OCI-LY3 (cell line): Measurements from ENCODE around the gene EIF5A.
A peak's percentile ranks its signal among the peaks of the same experiment; 100 is the strongest.

ENCODE experiments used
- H2AFZ ChIP-seq: fragments of 200-600, 300-600 bp; shearing (Covaris generic); 2 replicates; pipeline ENCODE4 v1.6.0; 2014; ENCODE audit warnings: antibody characterized with exemption, low read depth, low read length
- H3K27ac ChIP-seq: fragments of 200-600, 300-600 bp; sonication (generic); 2 replicates; pipeline ENCODE4 v1.5.1; 2014; ENCODE audit warnings: mild to moderate bottlenecking, low read length, moderate library complexity, mixed read lengths
- H3K27me3 ChIP-seq: fragments of 200-600, 300-600 bp; sonication (generic); 2 replicates; pipeline ENCODE4 v1.6.1; 2014; ENCODE audit warnings: low read depth, low read length, mixed read lengths
- H3K36me3 ChIP-seq: fragments of 200-600, 300-600 bp; sonication (generic); replicated peaks from 2 replicates; pipeline ENCODE3; 2014; ENCODE audit warnings: low read depth, low read length, mixed read lengths
- H3K4me1 ChIP-seq: fragments of 300-600, 200-600 bp; sonication (generic); 2 replicates; pipeline ENCODE4 v1.6.1; 2014; ENCODE audit warnings: low read length, mixed read lengths
- H3K4me2 ChIP-seq: fragments of 200-600, 300-600 bp; sonication (generic); 2 replicates; pipeline ENCODE4 v1.6.1; 2014; ENCODE audit warnings: low read length, mixed read lengths
- H3K4me3 ChIP-seq: fragments of 300-600, 200-600 bp; sonication (generic); 2 replicates; pipeline ENCODE4 v1.5.1; 2014; ENCODE audit warnings: antibody characterized with exemption, mild to moderate bottlenecking, low read length, moderate library complexity
- H3K79me2 ChIP-seq: fragments of 300-600, 200-600 bp; shearing (Covaris generic); 2 replicates; pipeline ENCODE4 v1.6.1; 2014; ENCODE audit warnings: mild to moderate bottlenecking, low read length, mixed read lengths
- H3K9ac ChIP-seq: fragments of 300-600, 200-600 bp; shearing (Covaris generic); 2 replicates; pipeline ENCODE4 v1.6.0; 2014; ENCODE audit warnings: mild to moderate bottlenecking, low read length, moderate library complexity
- H3K9me3 ChIP-seq: fragments of 200-600, 300-600 bp; shearing (Covaris generic); 2 replicates; pipeline ENCODE4 v1.6.1; 2014; ENCODE audit warnings: low read length, mixed read lengths; ENCODE audit not compliant: insufficient read depth
- H4K20me1 ChIP-seq: fragments of 200-600, 300-600 bp; sonication (generic); 2 replicates; pipeline ENCODE4 v1.6.1; 2016; ENCODE audit warnings: low read length, mixed read lengths; ENCODE audit not compliant: insufficient read depth
- EZH2phosphoT487 ChIP-seq: fragments of 200-600 bp; shearing (Covaris generic); IDR thresholded peaks from 2 replicates; pipeline ENCODE4 v1.6.1; 2018; ENCODE audit warnings: antibody characterized with exemption, mixed run types, low read depth
- TF ChIP-seq, protein P1 (sequence below): fragments of 200-600, 300-600 bp; sonication (generic); IDR thresholded peaks from 2 replicates; pipeline ENCODE4 v1.5.1; 2014; ENCODE audit warnings: antibody characterized with exemption, low read length, low read depth

Gene EIF5A

DNA sequence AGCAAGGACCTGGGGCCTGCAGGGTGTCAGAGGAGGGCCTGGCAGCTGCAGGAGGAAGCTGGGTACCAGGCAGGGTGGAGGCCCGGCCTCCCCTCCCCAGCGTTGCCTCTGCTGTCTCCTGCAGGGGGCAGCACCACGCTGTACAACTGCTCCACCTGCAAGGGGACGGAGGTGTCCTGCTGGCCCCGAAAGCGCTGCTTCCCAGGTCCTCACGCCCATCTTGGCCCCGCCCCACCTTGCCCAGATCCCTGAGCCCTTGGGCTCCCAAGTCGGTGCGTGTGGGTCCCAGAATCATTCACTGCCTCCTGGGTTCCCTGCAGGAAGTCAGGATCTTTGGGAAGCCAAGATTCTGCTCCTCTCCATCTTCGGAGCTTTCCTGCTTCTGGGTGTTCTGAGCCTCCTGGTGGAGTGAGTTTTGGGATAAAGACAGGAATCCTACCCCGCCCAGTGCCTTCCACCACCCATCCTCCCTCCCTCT, 48.7 kb downstream of the EIF5A start:
- Histone ChIP-seq H2AFZ (no peak overlapping the region), H3K79me2 (no peaks in the 10 kb centered on the region), H3K4me3 (peak overlapping the region; percentile 53), H3K4me2 (peak overlapping the region; percentile 60), H3K36me3 (no peaks in the 10 kb centered on the region), H4K20me1 (no peaks in the 10 kb centered on the region), H3K27me3 (no peaks in the 10 kb centered on the region), H3K9ac (no peak overlapping the region), H3K27ac (no peak overlapping the region), H3K4me1 (peaks cover 11% of the 10 kb centered on the region), H3K9me3 (no peaks in the 10 kb centered on the region)
- TF ChIP-seq, protein P1, sequence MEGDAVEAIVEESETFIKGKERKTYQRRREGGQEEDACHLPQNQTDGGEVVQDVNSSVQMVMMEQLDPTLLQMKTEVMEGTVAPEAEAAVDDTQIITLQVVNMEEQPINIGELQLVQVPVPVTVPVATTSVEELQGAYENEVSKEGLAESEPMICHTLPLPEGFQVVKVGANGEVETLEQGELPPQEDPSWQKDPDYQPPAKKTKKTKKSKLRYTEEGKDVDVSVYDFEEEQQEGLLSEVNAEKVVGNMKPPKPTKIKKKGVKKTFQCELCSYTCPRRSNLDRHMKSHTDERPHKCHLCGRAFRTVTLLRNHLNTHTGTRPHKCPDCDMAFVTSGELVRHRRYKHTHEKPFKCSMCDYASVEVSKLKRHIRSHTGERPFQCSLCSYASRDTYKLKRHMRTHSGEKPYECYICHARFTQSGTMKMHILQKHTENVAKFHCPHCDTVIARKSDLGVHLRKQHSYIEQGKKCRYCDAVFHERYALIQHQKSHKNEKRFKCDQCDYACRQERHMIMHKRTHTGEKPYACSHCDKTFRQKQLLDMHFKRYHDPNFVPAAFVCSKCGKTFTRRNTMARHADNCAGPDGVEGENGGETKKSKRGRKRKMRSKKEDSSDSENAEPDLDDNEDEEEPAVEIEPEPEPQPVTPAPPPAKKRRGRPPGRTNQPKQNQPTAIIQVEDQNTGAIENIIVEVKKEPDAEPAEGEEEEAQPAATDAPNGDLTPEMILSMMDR: peak; percentile 75
- no peak for TF ChIP-seq EZH2phosphoT487

DNA sequence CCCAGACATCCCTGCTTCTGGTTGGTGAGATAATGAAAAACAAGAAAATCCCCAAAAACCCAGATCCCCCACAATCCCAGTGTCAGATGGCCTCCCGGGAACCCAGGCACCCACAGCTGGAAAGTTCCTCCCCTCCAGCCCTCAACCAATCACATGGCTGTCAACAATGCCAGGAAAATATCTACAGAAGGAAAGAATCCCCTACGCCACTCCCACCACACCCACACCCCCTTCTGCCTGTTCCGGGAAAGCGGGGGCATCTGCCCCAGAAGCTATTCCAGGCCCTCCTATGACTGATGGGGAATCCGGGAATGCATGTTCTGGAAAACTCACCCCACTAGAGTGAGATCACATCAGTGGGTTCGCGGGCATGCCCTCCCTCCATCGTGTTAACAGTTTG, 49.3 kb downstream of the EIF5A start:
- Histone ChIP-seq H3K27me3 (no peaks in the 10 kb centered on the region), H3K9me3 (no peaks in the 10 kb centered on the region), H3K4me2 (no peak overlapping the region), H2AFZ (no peak overlapping the region), H3K27ac (no peak overlapping the region), H3K9ac (no peak overlapping the region), H3K4me1 (peaks cover 11% of the 10 kb centered on the region), H3K79me2 (no peaks in the 10 kb centered on the region), H4K20me1 (no peaks in the 10 kb centered on the region), H3K4me3 (no peak overlapping the region), H3K36me3 (no peaks in the 10 kb centered on the region)
- TF ChIP-seq EZH2phosphoT487: no peak
- TF ChIP-seq, protein P1: no peak

DNA sequence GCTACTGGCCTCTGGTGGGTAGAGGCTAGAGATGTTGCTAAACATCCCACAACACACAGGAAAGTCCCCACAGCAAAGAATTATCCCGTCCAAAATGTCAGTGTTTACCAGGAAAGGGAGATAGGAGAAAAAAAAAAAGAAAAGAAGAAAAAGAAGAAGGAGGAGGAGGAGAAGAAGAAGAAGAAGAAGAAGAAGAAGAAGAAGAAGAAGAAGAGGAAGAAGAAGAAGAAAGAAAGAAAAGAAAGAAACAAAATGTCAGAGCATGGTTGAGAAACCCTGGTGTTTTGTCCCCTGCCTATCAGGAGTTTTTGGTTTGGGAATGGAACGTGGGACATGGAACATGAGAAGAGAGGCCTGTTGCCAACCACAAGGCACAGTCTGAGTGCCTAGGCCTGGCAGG, 50.0 kb downstream of the EIF5A start:
- no peak overlapping the region for H3K9ac ChIP-seq
- H3K79me2 ChIP-seq: no peaks in the 10 kb centered on the region
- no peaks in the 10 kb centered on the region for H3K36me3 ChIP-seq
- no peaks in the 10 kb centered on the region for H4K20me1 ChIP-seq
- H3K4me2 ChIP-seq: no peak overlapping the region
- no peak overlapping the region for H3K27ac ChIP-seq
- H3K4me3 ChIP-seq: no peak overlapping the region
- H3K9me3 ChIP-seq: no peaks in the 10 kb centered on the region
- TF ChIP-seq, protein P1: no peak
- H3K27me3 ChIP-seq: no peaks in the 10 kb centered on the region
- H2AFZ ChIP-seq: no peak overlapping the region
- H3K4me1 ChIP-seq: peaks cover 11% of the 10 kb centered on the region

DNA sequence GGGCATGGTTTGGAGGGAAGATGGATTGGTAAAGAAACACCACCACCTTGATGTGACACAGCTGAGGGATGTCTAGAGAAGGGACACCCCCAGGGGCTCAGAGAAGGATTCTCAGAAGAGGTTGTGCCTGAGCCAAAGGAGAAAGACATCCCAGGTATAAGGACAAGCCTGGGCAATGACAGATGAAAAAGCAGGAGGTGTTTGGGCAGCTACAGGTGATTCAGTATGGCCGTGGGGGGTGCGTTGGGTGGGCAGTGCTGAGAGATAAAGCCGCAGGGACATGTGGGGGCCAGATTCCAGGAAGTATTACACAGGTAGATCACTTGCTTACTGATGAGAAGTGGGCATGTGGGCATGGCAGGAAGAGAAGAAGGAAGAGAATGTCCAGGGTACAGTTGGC, 54.5 kb downstream of the EIF5A start:
- TF ChIP-seq EZH2phosphoT487: no peak
- TF ChIP-seq, protein P1: no peak
- Histone ChIP-seq H3K9ac (no peak overlapping the region), H3K4me3 (no peak overlapping the region), H3K27ac (no peak overlapping the region), H3K79me2 (no peaks in the 10 kb centered on the region), H2AFZ (no peak overlapping the region), H3K9me3 (no peaks in the 10 kb centered on the region), H4K20me1 (no peaks in the 10 kb centered on the region), H3K27me3 (no peaks in the 10 kb centered on the region), H3K4me1 (no peaks in the 10 kb centered on the region), H3K4me2 (no peak overlapping the region), H3K36me3 (no peaks in the 10 kb centered on the region)
